Progenitor cell of endocrine pancreas (in vitro differentiated cells): ENCODE measurements around the gene XRN1. TPM values are rescaled to one million over a fixed set of nuclear protein-coding genes. Genes with fewer than 3 reads are reported as not detected.

Experiments
- DNase-seq: peaks from one replicate; pipeline ENCODE4 v3.0.0; 2021; ENCODE audit warnings: low spot score; ENCODE audit not compliant: unreplicated experiment
- H3K27ac Mint-ChIP-seq: 2 replicates; pipeline ENCODE4 v1.8.0; 2021; ENCODE audit warnings: mild to moderate bottlenecking, moderate library complexity, mixed read lengths
- H3K27me3 Mint-ChIP-seq: 2 replicates; pipeline ENCODE4 v1.8.0; 2021; ENCODE audit warnings: mixed read lengths
- H3K36me3 Mint-ChIP-seq: 2 replicates; pipeline ENCODE4 v1.8.0; 2022; ENCODE audit warnings: mixed read lengths; ENCODE audit not compliant: insufficient read depth
- H3K4me1 Mint-ChIP-seq: 2 replicates; pipeline ENCODE4 v1.8.0; 2021; ENCODE audit warnings: low read depth, mixed read lengths
- H3K4me3 Mint-ChIP-seq: 2 replicates; pipeline ENCODE4 v1.8.0; 2021; ENCODE audit warnings: low read depth, mild to moderate bottlenecking, moderate library complexity, mixed read lengths
- H3K9me3 Mint-ChIP-seq: 2 replicates; pipeline ENCODE4 v1.8.0; 2021; ENCODE audit warnings: low read depth, mixed read lengths
- CTCF ChIP-seq: fragments of 200-600 bp; sonication (generic); IDR thresholded peaks from one replicate; pipeline ENCODE4 v1.5.0; 2021; ENCODE audit warnings: antibody characterized with exemption, mild to moderate bottlenecking; ENCODE audit not compliant: unreplicated experiment
- total RNA-seq: library from RNA; stranded (reverse); gene quantifications from 2 replicates; pipeline ENCODE4 v1.2.1, GENCODE V29; 2021

Gene XRN1
- total RNA-seq, 1 donor from 2014 or later, result 26.9 TPM

- no peak overlapping the region for H3K4me3 Mint-ChIP-seq
- no peaks in the 10 kb centered on the region for H3K27me3 Mint-ChIP-seq
- TF ChIP-seq CTCF, result no peak
- H3K36me3 Mint-ChIP-seq, result peaks cover 3% of the 10 kb centered on the region
- H3K4me1 Mint-ChIP-seq, result no peaks in the 10 kb centered on the region
- DNase-seq, result no peak
- no peak overlapping the region for H3K27ac Mint-ChIP-seq
- no peaks in the 10 kb centered on the region for H3K9me3 Mint-ChIP-seq
Observed at GRCh38 chr3:142459096-142459495, 11.3 kb upstream of the XRN1 start.

- peaks cover 17% of the 10 kb centered on the region for H3K4me1 Mint-ChIP-seq
- H3K27ac Mint-ChIP-seq, result no peak overlapping the region
- peaks cover 4% of the 10 kb centered on the region for H3K36me3 Mint-ChIP-seq
- H3K9me3 Mint-ChIP-seq, result no peaks in the 10 kb centered on the region
- no peak for DNase-seq
- TF ChIP-seq CTCF, result no peak
- no peak overlapping the region for H3K4me3 Mint-ChIP-seq
- no peaks in the 10 kb centered on the region for H3K27me3 Mint-ChIP-seq
Observed at GRCh38 chr3:142450881-142451280, 3.0 kb upstream of the XRN1 start.

GRCh38 chr3:142450189-142450588, 2.4 kb upstream of the XRN1 start:
- Mint-ChIP-seq H3K27ac (no peak overlapping the region), H3K9me3 (no peaks in the 10 kb centered on the region), H3K36me3 (peaks cover 3% of the 10 kb centered on the region), H3K27me3 (no peaks in the 10 kb centered on the region), H3K4me3 (no peak overlapping the region), H3K4me1 (peaks cover 20% of the 10 kb centered on the region)
- no peak for TF ChIP-seq CTCF
- DNase-seq, result no peak

GRCh38 chr3:142447301-142447851, 461 bp downstream of the XRN1 start:
- no peak for TF ChIP-seq CTCF
- Mint-ChIP-seq H3K27me3 (no peaks in the 10 kb centered on the region), H3K4me3 (peak overlapping the region; percentile 100), H3K36me3 (peaks cover 10% of the 10 kb centered on the region), H3K9me3 (no peaks in the 10 kb centered on the region), H3K4me1 (peaks cover 22% of the 10 kb centered on the region), H3K27ac (peak overlapping the region; percentile 100)
- DNase-seq, result peak; percentile 11

GRCh38 chr3:142445816-142446254, 2.0 kb downstream of the XRN1 start:
- H3K9me3 Mint-ChIP-seq, result no peaks in the 10 kb centered on the region
- H3K4me1 Mint-ChIP-seq, result peaks cover 22% of the 10 kb centered on the region
- no peaks in the 10 kb centered on the region for H3K27me3 Mint-ChIP-seq
- no peak for DNase-seq
- H3K4me3 Mint-ChIP-seq, result peak overlapping the region; percentile 100
- H3K27ac Mint-ChIP-seq, result peak overlapping the region; percentile 22
- no peak for TF ChIP-seq CTCF
- H3K36me3 Mint-ChIP-seq, result peaks cover 10% of the 10 kb centered on the region
